Medulla oblongata (tissue), 1 donor: ENCODE data around the gene MRPL4.
A peak's percentile ranks its signal among the peaks of the same experiment; 100 is the strongest.

Source experiments
- DNase-seq: peaks from one replicate; pipeline ENCODE4 v3.0.0-alpha.2; 2015; ENCODE audit errors: extremely low spot score

The MRPL4 gene

GRCh38 chr19:10251792-10252694 is at the start of gene MRPL4:
Gene MRPL4 (plus strand): TSS chr19:10252214. CDS start chr19:10252254, 40 bp downstream.
- peak; percentile 99 for DNase-seq

- DNase-seq: no peak
Measured at GRCh38 chr19:10203686-10204085, 48.3 kb upstream of the MRPL4 start.

- no peak for DNase-seq
Measured at GRCh38 chr19:10205636-10206035, 46.4 kb upstream of the MRPL4 start.

- no peak for DNase-seq
Measured at GRCh38 chr19:10206226-10206885, 45.7 kb upstream of the MRPL4 start.

- DNase-seq: no peak
Measured at GRCh38 chr19:10207026-10207425, 45.0 kb upstream of the MRPL4 start.

GRCh38 chr19:10209315-10209714 is 42.7 kb upstream of the MRPL4 start:
- no peak for DNase-seq

GRCh38 chr19:10211061-10211460 is 41.0 kb upstream of the MRPL4 start:
- no peak for DNase-seq

GRCh38 chr19:10211691-10212090 is 40.3 kb upstream of the MRPL4 start:
- no peak for DNase-seq

- DNase-seq: no peak
Measured at GRCh38 chr19:10214784-10215183, 37.2 kb upstream of the MRPL4 start.

GRCh38 chr19:10217085-10217484 is 34.9 kb upstream of the MRPL4 start:
- no peak for DNase-seq

- no peak for DNase-seq
Measured at GRCh38 chr19:10219678-10220077, 32.3 kb upstream of the MRPL4 start.

GRCh38 chr19:10220695-10221094 is 31.3 kb upstream of the MRPL4 start:
- DNase-seq: no peak

- DNase-seq: peak; percentile 27
Measured at GRCh38 chr19:10222201-10222890, 29.7 kb upstream of the MRPL4 start.

- DNase-seq: no peak
Measured at GRCh38 chr19:10223488-10224213, 28.4 kb upstream of the MRPL4 start.

GRCh38 chr19:10224337-10224736 is 27.7 kb upstream of the MRPL4 start:
- no peak for DNase-seq

GRCh38 chr19:10226021-10226375 is 26.0 kb upstream of the MRPL4 start:
- DNase-seq: no peak

GRCh38 chr19:10226376-10227025 is 25.5 kb upstream of the MRPL4 start:
- DNase-seq: peak; percentile 34

GRCh38 chr19:10227026-10227971 is 24.7 kb upstream of the MRPL4 start:
- peak; percentile 94 for DNase-seq

- no peak for DNase-seq
Measured at GRCh38 chr19:10228393-10228792, 23.6 kb upstream of the MRPL4 start.

- DNase-seq: peak; percentile 11
Measured at GRCh38 chr19:10228920-10229319, 23.1 kb upstream of the MRPL4 start.
